Hepatic stellate cell (primary cell): ENCODE data around the gene EYS.

Source experiments
- DNase-seq: peaks from one replicate; pipeline ENCODE4 v3.0.0; 2011; ENCODE audit warnings: low spot score

EYS gene

GRCh38 chr6:64238071-64238470 is 1469.0 kb downstream of the EYS start:
- DNase-seq = no peak

GRCh38 chr6:64233746-64234145 is 1473.3 kb downstream of the EYS start:
- DNase-seq = no peak

GRCh38 chr6:64231928-64232327 is 1475.1 kb downstream of the EYS start:
- DNase-seq = no peak

GRCh38 chr6:64230530-64230929 is 1476.5 kb downstream of the EYS start:
- DNase-seq = no peak

GRCh38 chr6:64227863-64228262 is 1479.2 kb downstream of the EYS start:
- no peak for DNase-seq

GRCh38 chr6:64225503-64225902 is 1481.5 kb downstream of the EYS start:
- DNase-seq = no peak

- DNase-seq = no peak
Observed at GRCh38 chr6:64224819-64225218, 1482.2 kb downstream of the EYS start.

GRCh38 chr6:64221776-64222175 is 1485.2 kb downstream of the EYS start:
- DNase-seq = no peak

- no peak for DNase-seq
Observed at GRCh38 chr6:64220801-64221200, 1486.2 kb downstream of the EYS start.

- DNase-seq = no peak
Observed at GRCh38 chr6:64217721-64218620, 1489.1 kb downstream of the EYS start.

- DNase-seq = no peak
Observed at GRCh38 chr6:64214373-64214772, 1492.7 kb downstream of the EYS start.

GRCh38 chr6:64213697-64214096 is 1493.3 kb downstream of the EYS start:
- DNase-seq = no peak

- no peak for DNase-seq
Observed at GRCh38 chr6:64197246-64197645, 1509.8 kb downstream of the EYS start.

- DNase-seq = no peak
Observed at GRCh38 chr6:64186592-64186991, 1520.4 kb downstream of the EYS start.

- no peak for DNase-seq
Observed at GRCh38 chr6:64185621-64186020, 1521.4 kb downstream of the EYS start.

GRCh38 chr6:64175296-64175695 is 1531.7 kb downstream of the EYS start:
- no peak for DNase-seq

GRCh38 chr6:64170316-64170715 is 1536.7 kb downstream of the EYS start:
- no peak for DNase-seq

GRCh38 chr6:64160486-64160885 is 1546.5 kb downstream of the EYS start:
- DNase-seq = no peak

GRCh38 chr6:64155063-64155462 is 1552.0 kb downstream of the EYS start:
- DNase-seq = no peak

- DNase-seq = no peak
Observed at GRCh38 chr6:64146876-64147275, 1560.2 kb downstream of the EYS start.

- DNase-seq = no peak
Observed at GRCh38 chr6:64146094-64146493, 1560.9 kb downstream of the EYS start.

GRCh38 chr6:64145658-64146057 is 1561.4 kb downstream of the EYS start:
- DNase-seq = no peak

- no peak for DNase-seq
Observed at GRCh38 chr6:64143101-64143500, 1563.9 kb downstream of the EYS start.

- DNase-seq = no peak
Observed at GRCh38 chr6:64141680-64142079, 1565.3 kb downstream of the EYS start.
